Prostate gland (tissue), 2 donors: Measurements from ENCODE around the gene C2.

Experiments used
- CTCF ChIP-seq, 4 experiments: fragments of 200-600 bp in 2 of 4; fragments of 450-650 bp in 2 of 4; sonication (generic) in 2 of 4; IDR thresholded peaks; 1 replicate in 3 of 4; 2 replicates in 1 of 4; pipeline ENCODE4 v1.5.1; 2016 to 2019; ENCODE audit warnings: antibody characterized with exemption in 4 of 4, mild to moderate bottlenecking in 2 of 4, moderate library complexity in 2 of 4
- POLR2A ChIP-seq: fragments of 450-650 bp; IDR thresholded peaks from one replicate; pipeline ENCODE4 v1.6.1; 2016; ENCODE audit warnings: antibody characterized with exemption, mild to moderate bottlenecking
- POLR2AphosphoS5 ChIP-seq: sonication (generic); formaldehyde crosslinking; IDR thresholded peaks from one replicate; pipeline ENCODE4 v1.6.1; 2017; ENCODE audit warnings: antibody characterized with exemption

GRCh38 chr6:31965700-31966099 lies 38.2 kb downstream of the C2 start:
- TF ChIP-seq CTCF (IDR thresholded peaks at IDR 0.05): no peak
- TF ChIP-seq POLR2A: no peak
- no peak for TF ChIP-seq POLR2AphosphoS5
